Hematopoietic multipotent progenitor cell treated with erythropoietin and hydrocortisone succinate and interleukin-3 and kit ligand, for 6 days (in vitro differentiated cells): Measurements from ENCODE around the gene PIR.

ENCODE experiments used
- DNase-seq: peaks from one replicate; pipeline ENCODE4 v3.0.0-alpha.2; 2015

PIR gene

GRCh38 chrX:15336023-15336413 lies 157.1 kb downstream of the PIR start:
- DNase-seq = peak; percentile 19

GRCh38 chrX:15335135-15336022 lies 157.8 kb downstream of the PIR start, which contains the start of gene PIGA:
PIGA (minus strand) TSS chrX:15335523; CDS start chrX:15331930, 3,593 bp downstream.
- peak; percentile 95 for DNase-seq
